Activated CD8-positive, alpha-beta memory T cell treated with anti-CD3 and anti-CD28 coated beads, Interleukin-2, amount 10 ng/mL, durations not matched to agents 7 days and 5 days (primary cell): ENCODE data around the gene CCDC198. TPM values are rescaled to one million over a fixed set of nuclear protein-coding genes. Genes with fewer than 3 reads are reported as not detected.

Experiments used
- total RNA-seq, 2 experiments: library from RNA; stranded (reverse); gene quantifications; one replicate each; pipeline ENCODE4 v1.2.3, GENCODE V29; 2021

CCDC198 gene
- total RNA-seq, 2 experiments from 2014 or later, result not detected

Other genes with a start within 250 kb of the CCDC198 start
- 10 to 100 TPM; 57.0 to 69.8 TPM for gene EXOC5, start 225.0 kb downstream of the CCDC198 start, total RNA-seq
- 10 to 100 TPM; 38.5 to 49.6 TPM for gene AP5M1, start 224.9 kb downstream of the CCDC198 start, total RNA-seq
- gene NAA30, start 103.3 kb downstream of the CCDC198 start, total RNA-seq, result 10 to 100 TPM; 14.8 to 19.4 TPM